DOHH2 (cell line): ENCODE results near the gene NAALADL2.

Experiments
- H3F3A ChIP-seq: fragments of 200-600 bp; sonication (generic), shearing (Covaris generic); 2 replicates; pipeline ENCODE4 v1.6.0; 2016; ENCODE audit warnings: antibody characterized with exemption, mild to moderate bottlenecking; ENCODE audit not compliant: control insufficient read depth, insufficient read depth
- H3K27ac ChIP-seq: fragments of 200-600 bp; sonication (generic); 2 replicates; pipeline ENCODE4 v1.5.1; 2014; ENCODE audit warnings: low read depth, mild to moderate bottlenecking, low read length, moderate library complexity
- H3K27me3 ChIP-seq: fragments of 200-600 bp; sonication (generic); 2 replicates; pipeline ENCODE4 v1.6.1; 2014; ENCODE audit warnings: mild to moderate bottlenecking, low read length, mixed read lengths; ENCODE audit not compliant: control insufficient read depth
- H3K36me3 ChIP-seq: fragments of 200-600 bp; sonication (generic); 2 replicates; pipeline ENCODE4 v1.6.1; 2014; ENCODE audit warnings: mild to moderate bottlenecking, low read length, moderate library complexity, mixed read lengths; ENCODE audit not compliant: control insufficient read depth
- H3K4me1 ChIP-seq: fragments of 200-600 bp; sonication (generic); 2 replicates; pipeline ENCODE4 v1.6.1; 2014; ENCODE audit warnings: mild to moderate bottlenecking, low read length, mixed read lengths; ENCODE audit not compliant: control insufficient read depth
- H3K4me2 ChIP-seq: fragments of 200-600 bp; sonication (generic); 2 replicates; pipeline ENCODE4 v1.6.0; 2014; ENCODE audit warnings: mild to moderate bottlenecking, low read length, moderate library complexity
- H3K4me3 ChIP-seq: fragments of 200-600 bp; sonication (generic); 2 replicates; pipeline ENCODE4 v1.5.1; 2014; ENCODE audit warnings: mild to moderate bottlenecking, low read length, mixed read lengths
- H3K79me2 ChIP-seq: fragments of 200-600 bp; sonication (generic); 2 replicates; pipeline ENCODE4 v1.6.1; 2014; ENCODE audit warnings: mild to moderate bottlenecking, low read length, mixed read lengths; ENCODE audit not compliant: control insufficient read depth
- H3K9me2 ChIP-seq: fragments of 200-600 bp; sonication (generic); replicated peaks from 2 replicates; pipeline ENCODE4 v1.6.1; 2014; ENCODE audit warnings: mild to moderate bottlenecking, low read length, mixed read lengths; ENCODE audit not compliant: control insufficient read depth
- H3K9me3 ChIP-seq: fragments of 200-600 bp; sonication (generic); 2 replicates; pipeline ENCODE4 v1.6.1; 2014; ENCODE audit warnings: antibody characterized with exemption, low read length, mixed read lengths; ENCODE audit not compliant: control insufficient read depth, insufficient read depth
- H4K20me1 ChIP-seq: fragments of 200-600 bp; sonication (generic); 2 replicates; pipeline ENCODE4 v1.6.0; 2014; ENCODE audit warnings: low read depth, mild to moderate bottlenecking, antibody characterized with exemption, low read length, moderate library complexity; ENCODE audit not compliant: control insufficient read depth, insufficient read depth
- CTCF ChIP-seq: fragments of 200-600 bp; sonication (generic); IDR thresholded peaks from one replicate; pipeline ENCODE4 v1.5.1; 2014; ENCODE audit warnings: antibody characterized with exemption, mild to moderate bottlenecking, low read depth, low read length; ENCODE audit not compliant: poor library complexity, severe bottlenecking
- EZH2phosphoT487 ChIP-seq: fragments of 200-600 bp; sonication (generic); IDR thresholded peaks from 2 replicates; pipeline ENCODE4 v1.6.1; 2017; ENCODE audit warnings: borderline replicate concordance, mild to moderate bottlenecking, antibody characterized with exemption, low read length, moderate library complexity, mixed read lengths

The NAALADL2 gene

GRCh38 chr3:175047786-175048185 is 188.7 kb downstream of the NAALADL2 start:
- Histone ChIP-seq H3K27me3 (no peaks in the 10 kb centered on the region), H3K9me3 (no peaks in the 10 kb centered on the region), H3K4me3 (no peak overlapping the region), H3K4me2 (no peak overlapping the region), H3K4me1 (no peaks in the 10 kb centered on the region), H3K79me2 (no peaks in the 10 kb centered on the region), H4K20me1 (no peaks in the 10 kb centered on the region), H3K36me3 (no peaks in the 10 kb centered on the region), H3K27ac (no peak overlapping the region), H3K9me2 (no peaks in the 10 kb centered on the region), H3F3A (no peaks in the 10 kb centered on the region)
- TF ChIP-seq EZH2phosphoT487 = no peak
- TF ChIP-seq CTCF = no peak

GRCh38 chr3:175057401-175057800 is 198.3 kb downstream of the NAALADL2 start:
- no peak overlapping the region for H3K4me3 ChIP-seq
- H3K36me3 ChIP-seq = no peaks in the 10 kb centered on the region
- no peaks in the 10 kb centered on the region for H3K9me2 ChIP-seq
- no peaks in the 10 kb centered on the region for H3F3A ChIP-seq
- TF ChIP-seq EZH2phosphoT487 = no peak
- TF ChIP-seq CTCF = no peak
- H3K4me2 ChIP-seq = no peak overlapping the region
- H3K27ac ChIP-seq = no peak overlapping the region
- no peaks in the 10 kb centered on the region for H4K20me1 ChIP-seq
- no peaks in the 10 kb centered on the region for H3K27me3 ChIP-seq
- no peaks in the 10 kb centered on the region for H3K4me1 ChIP-seq
- H3K79me2 ChIP-seq = no peaks in the 10 kb centered on the region
- no peaks in the 10 kb centered on the region for H3K9me3 ChIP-seq

- no peaks in the 10 kb centered on the region for H3K9me2 ChIP-seq
- no peak for TF ChIP-seq EZH2phosphoT487
- TF ChIP-seq CTCF = no peak
- H3K4me2 ChIP-seq = no peak overlapping the region
- H3K27ac ChIP-seq = no peak overlapping the region
- H3K27me3 ChIP-seq = no peaks in the 10 kb centered on the region
- no peaks in the 10 kb centered on the region for H3K79me2 ChIP-seq
- no peaks in the 10 kb centered on the region for H3K4me1 ChIP-seq
- no peaks in the 10 kb centered on the region for H3K36me3 ChIP-seq
- no peaks in the 10 kb centered on the region for H4K20me1 ChIP-seq
- no peaks in the 10 kb centered on the region for H3K9me3 ChIP-seq
- H3F3A ChIP-seq = no peaks in the 10 kb centered on the region
- no peak overlapping the region for H3K4me3 ChIP-seq
Measured at GRCh38 chr3:175059788-175060187, 200.7 kb downstream of the NAALADL2 start.

GRCh38 chr3:175065497-175065896 is 206.4 kb downstream of the NAALADL2 start:
- Histone ChIP-seq H3K36me3 (no peaks in the 10 kb centered on the region), H3K9me2 (no peaks in the 10 kb centered on the region), H3F3A (no peaks in the 10 kb centered on the region), H3K27ac (no peak overlapping the region), H3K4me2 (no peak overlapping the region), H3K27me3 (no peaks in the 10 kb centered on the region), H3K4me3 (no peak overlapping the region), H3K4me1 (no peaks in the 10 kb centered on the region), H3K9me3 (no peaks in the 10 kb centered on the region), H3K79me2 (no peaks in the 10 kb centered on the region), H4K20me1 (no peaks in the 10 kb centered on the region)
- TF ChIP-seq CTCF (no peak), EZH2phosphoT487 (no peak)
